Endothelial cell of umbilical vein (primary cell): ENCODE data around the gene FBXW9. TPM values are rescaled to one million over a fixed set of nuclear protein-coding genes. Genes with fewer than 3 reads are reported as not detected.
A peak's percentile ranks its signal among the peaks of the same experiment; 100 is the strongest.

Experiments
- BruUV-seq: library from RNA; stranded (reverse); fragments of 400-500 nt; replicated peaks from 2 replicates; lab custom pipeline; 2021; lab: Mats Ljungman, UMichigan
- CTCF ChIA-PET: fragments of 300-600, 350-600 bp; sonication (Branson Sonifier 250); formaldehyde crosslinking; loops from one replicate; lab custom pipeline; 2021; ENCODE audit warnings: antibody characterized with exemption, inconsistent platforms; lab: Charles Lee
- POLR2A ChIA-PET: fragments of 300-600, 350-600 bp; sonication (Branson Sonifier 250); formaldehyde crosslinking; loops from one replicate; lab custom pipeline; 2021; ENCODE audit warnings: antibody characterized with exemption, inconsistent platforms; lab: Charles Lee
- DNase-seq: peaks from one replicate; pipeline ENCODE4 v3.0.0-alpha.2; 2011; ENCODE audit warnings: low read depth, low spot score
- FAIRE-seq: peaks from 2 replicates; lab custom pipeline; 2011; peaks lifted over from hg19 to GRCh38; lab: Jason Lieb, UNC
- H2AFZ ChIP-seq: 2 replicates; pipeline ENCODE4 v1.6.0; 2012; ENCODE audit warnings: low read depth, low read length, control low read depth, inconsistent platforms
- H3K27ac ChIP-seq: 2 replicates; pipeline ENCODE4 v1.5.1; 2011; ENCODE audit warnings: low read depth, mild to moderate bottlenecking, control low read depth, low read length, moderate library complexity; ENCODE audit not compliant: insufficient read depth
- H3K27me3 ChIP-seq, 2 experiments: 2 replicates each; pipeline versions ENCODE4 v1.6.0 to v1.6.1; 2011; ENCODE audit warnings: low read length in 2 of 2, mixed read lengths in 1 of 2; ENCODE audit not compliant: control insufficient read depth in 2 of 2, insufficient read depth in 2 of 2
- H3K36me3 ChIP-seq, 2 experiments: 2 replicates in 1 of 2; 3 replicates in 1 of 2; pipeline ENCODE4 v1.5.1; 2011; ENCODE audit warnings: low read length in 2 of 2, mild to moderate bottlenecking in 1 of 2, moderate library complexity in 1 of 2; ENCODE audit not compliant: control insufficient read depth in 2 of 2, insufficient read depth in 2 of 2; ENCODE audit errors: extremely low read depth in 1 of 2
- H3K4me1 ChIP-seq: 3 replicates; pipeline ENCODE4 v1.5.1; 2011; ENCODE audit warnings: mild to moderate bottlenecking, low read length; ENCODE audit not compliant: control insufficient read depth, insufficient read depth; ENCODE audit errors: extremely low read depth
- H3K4me2 ChIP-seq: 2 replicates; pipeline ENCODE4 v1.6.1; 2011; ENCODE audit warnings: low read length, control low read depth, mixed read lengths; ENCODE audit not compliant: insufficient read depth
- H3K4me3 ChIP-seq, 3 experiments: fragments of 200-600 bp in 1 of 3; sonication (generic), shearing (Covaris generic) in 1 of 3; replicated peaks in 1 of 3; 2 replicates each; pipeline ENCODE4 v1.5.1; 2011 to 2016; ENCODE audit warnings: control low read depth in 3 of 3, low read length in 3 of 3, mild to moderate bottlenecking in 2 of 3, inconsistent platforms in 1 of 3, low read depth in 1 of 3, moderate library complexity in 1 of 3; ENCODE audit not compliant: insufficient read depth in 1 of 3
- H3K79me2 ChIP-seq: 2 replicates; pipeline ENCODE4 v1.6.0; 2012; ENCODE audit warnings: low read length, inconsistent platforms; ENCODE audit not compliant: control insufficient read depth, insufficient read depth
- H3K9ac ChIP-seq: replicated peaks from 2 replicates; pipeline ENCODE3; 2011; ENCODE audit warnings: low read length, control low read depth; ENCODE audit not compliant: insufficient read depth; ENCODE audit errors: extremely low read depth
- H3K9me1 ChIP-seq: replicated peaks from 3 replicates; pipeline ENCODE4 v1.6.0; 2011; ENCODE audit warnings: mild to moderate bottlenecking, low read length; ENCODE audit not compliant: control insufficient read depth, insufficient read depth; ENCODE audit errors: extremely low read depth
- H3K9me3 ChIP-seq: replicated peaks from 2 replicates; pipeline ENCODE4 v1.5.1; 2012; ENCODE audit warnings: low read length, inconsistent platforms; ENCODE audit not compliant: control insufficient read depth, insufficient read depth
- H4K20me1 ChIP-seq: replicated peaks from 2 replicates; pipeline ENCODE3; 2011; ENCODE audit warnings: mild to moderate bottlenecking, low read length; ENCODE audit not compliant: control insufficient read depth, insufficient read depth; ENCODE audit errors: extremely low read depth
- EZH2 ChIP-seq: IDR thresholded peaks from 2 replicates; pipeline ENCODE4 v1.6.1; 2012; ENCODE audit warnings: borderline replicate concordance, low read depth, mild to moderate bottlenecking, moderate library complexity, low read length, inconsistent platforms; ENCODE audit not compliant: severe bottlenecking
- FOS ChIP-seq: IDR thresholded peaks from 2 replicates; pipeline ENCODE4 v1.6.1; 2011; ENCODE audit warnings: mild to moderate bottlenecking, low read length, moderate library complexity, borderline replicate concordance; ENCODE audit not compliant: insufficient read depth
- GATA2 ChIP-seq: IDR thresholded peaks from 2 replicates; pipeline ENCODE4 v1.7.0; 2011; ENCODE audit warnings: low read depth, mild to moderate bottlenecking, moderate library complexity, mixed read lengths, low read length; ENCODE audit not compliant: insufficient read length, insufficient read depth
- JUN ChIP-seq: IDR thresholded peaks from 2 replicates; pipeline ENCODE4 v1.6.1; 2011; ENCODE audit warnings: borderline replicate concordance, low read depth; ENCODE audit not compliant: insufficient read length, insufficient read depth
- MAX ChIP-seq: IDR thresholded peaks from 2 replicates; pipeline ENCODE4 v1.6.1; 2011; ENCODE audit not compliant: insufficient read depth, insufficient read length
- MYC ChIP-seq: IDR thresholded peaks from one replicate; pipeline ENCODE4 v1.6.1; 2011; ENCODE audit warnings: mild to moderate bottlenecking, low read depth, low read length
- POLR2A ChIP-seq: IDR thresholded peaks from 2 replicates; pipeline ENCODE4 v1.6.1; 2012; ENCODE audit warnings: low read depth, mild to moderate bottlenecking, control low read depth, low read length
- POLR2AphosphoS5 ChIP-seq: IDR thresholded peaks from 2 replicates; pipeline ENCODE4 v1.6.1; 2012; ENCODE audit warnings: low read depth, mild to moderate bottlenecking, control low read depth, low read length, moderate library complexity; ENCODE audit not compliant: insufficient read depth
- dilution Hi-C: fragments of 300-500 bp; cut with MboI; formaldehyde crosslinking; loops from one replicate; pipeline ENCODE4 v1.15.0; 2019; ENCODE audit warnings: low sequenced_read_pairs; ENCODE audit not compliant: extremely low pct_ligation_motif_present
- intact Hi-C: fragments of 100-400 bp; cut with micrococcal nuclease; formaldehyde crosslinking; loops from one replicate; pipeline ENCODE4 v1.10.0; 2022
- polyA plus RNA-seq, 4 experiments: library from polyadenylated mRNA; depleted of rRNA in 3 of 4; stranded (reverse) in 3 of 4; unstranded in 1 of 4; fragments of >200 nt; gene quantifications; 2 replicates each; pipeline versions ENCODE4 v1.2.1 to v1.2.3, GENCODE V29; 2011 to 2012; ENCODE audit warnings: missing spikeins in 1 of 4
- total RNA-seq: library from RNA; stranded (reverse); gene quantifications from 2 replicates; pipeline ENCODE4 v1.2.3, GENCODE V29; 2021
- TF ChIP-seq, protein P1 (sequence below), 2 donors: IDR thresholded peaks; 1 replicate in 1 of 2; 2 replicates in 1 of 2; pipeline ENCODE4 v1.5.1; 2011; ENCODE audit warnings: low read length in 2 of 2, mild to moderate bottlenecking in 2 of 2, moderate library complexity in 2 of 2, control low read depth in 1 of 2, inconsistent platforms in 1 of 2, low read depth in 1 of 2; ENCODE audit not compliant: insufficient read depth in 1 of 2; ENCODE audit errors: extremely low read depth in 1 of 2

The FBXW9 gene
- total and polyA plus RNA-seq, 2 donors (not counting 3 experiments of a cell fraction or from before 2014, with no cell fraction given) = 12.4 to 19.3 TPM

- peaks cover 0 to 8% of the 10 kb centered on the region in 2 experiments for H3K36me3 ChIP-seq
- CTCF ChIA-PET = interaction anchor here (1.0 to 1.6 kb wide), 2 partner anchors 17 to 577 kb away, joined by 3 to 5 read pairs; no protein-coding TSS in a partner anchor
- no peaks in the 10 kb centered on the region for H3K9me1 ChIP-seq
- peak overlapping the region; percentile 90 for H3K9ac ChIP-seq
- no peaks in the 10 kb centered on the region for H3K9me3 ChIP-seq
- no peaks in the 10 kb centered on the region for H4K20me1 ChIP-seq
- intact Hi-C loops (loop anchor here (5.0 kb wide), 2 partner anchors 506 to 746 kb away; partner anchors contain the start of gene ZNF136), dilution Hi-C loops (no loop called here)
- FAIRE-seq (no peak), DNase-seq (no peak)
- peaks cover 20% of the 10 kb centered on the region for H3K4me1 ChIP-seq
- H3K27me3 ChIP-seq = no peaks in the 10 kb centered on the region
- H3K4me3 ChIP-seq = peak overlapping the region; percentile 52 to 87 (median 83)
- no peak overlapping the region for H2AFZ ChIP-seq
- TF ChIP-seq FOS (no peak), GATA2 (no peak), POLR2AphosphoS5 (no peak), POLR2A (no peak), EZH2 (no peak), JUN (no peak), MAX (no peak), MYC (no peak)
- TF ChIP-seq, protein P1, sequence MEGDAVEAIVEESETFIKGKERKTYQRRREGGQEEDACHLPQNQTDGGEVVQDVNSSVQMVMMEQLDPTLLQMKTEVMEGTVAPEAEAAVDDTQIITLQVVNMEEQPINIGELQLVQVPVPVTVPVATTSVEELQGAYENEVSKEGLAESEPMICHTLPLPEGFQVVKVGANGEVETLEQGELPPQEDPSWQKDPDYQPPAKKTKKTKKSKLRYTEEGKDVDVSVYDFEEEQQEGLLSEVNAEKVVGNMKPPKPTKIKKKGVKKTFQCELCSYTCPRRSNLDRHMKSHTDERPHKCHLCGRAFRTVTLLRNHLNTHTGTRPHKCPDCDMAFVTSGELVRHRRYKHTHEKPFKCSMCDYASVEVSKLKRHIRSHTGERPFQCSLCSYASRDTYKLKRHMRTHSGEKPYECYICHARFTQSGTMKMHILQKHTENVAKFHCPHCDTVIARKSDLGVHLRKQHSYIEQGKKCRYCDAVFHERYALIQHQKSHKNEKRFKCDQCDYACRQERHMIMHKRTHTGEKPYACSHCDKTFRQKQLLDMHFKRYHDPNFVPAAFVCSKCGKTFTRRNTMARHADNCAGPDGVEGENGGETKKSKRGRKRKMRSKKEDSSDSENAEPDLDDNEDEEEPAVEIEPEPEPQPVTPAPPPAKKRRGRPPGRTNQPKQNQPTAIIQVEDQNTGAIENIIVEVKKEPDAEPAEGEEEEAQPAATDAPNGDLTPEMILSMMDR (IDR thresholded peaks at IDR 0.05; ENCODE audit: extremely low read depth in 1 of 2, insufficient read depth in 1 of 2, low read depth in 1 of 2, low read length in 2 of 2) = no peak
- peak overlapping the region; percentile 78 for H3K4me2 ChIP-seq
- no TSS peak for BruUV-seq
- no peak overlapping the region for H3K27ac ChIP-seq
- H3K79me2 ChIP-seq = peaks cover 16% of the 10 kb centered on the region
- POLR2A ChIA-PET = no interaction called here
These were observed 28.1 kb downstream of the FBXW9 start for GRCh38 chr19:12668346-12668745.
